CD14-positive monocyte (primary cell): ENCODE data around the gene MARS1. TPM values are rescaled to one million over a fixed set of nuclear protein-coding genes. Genes with fewer than 3 reads are reported as not detected.
A peak's percentile ranks its signal among the peaks of the same experiment; 100 is the strongest.

Source experiments
- DNase-seq, 3 donors: peaks; one replicate each; pipeline ENCODE4 v3.0.0-alpha.2; 2011 to 2022
- H2AFZ ChIP-seq: 2 replicates; pipeline ENCODE4 v1.6.0; 2012; ENCODE audit warnings: mild to moderate bottlenecking, low read depth, low read length, inconsistent platforms; ENCODE audit not compliant: insufficient read depth, poor library complexity, severe bottlenecking
- H3K27ac ChIP-seq, 2 donors: 1 replicate in 1 of 2; 2 replicates in 1 of 2; pipeline ENCODE4 v1.5.1; 2012 to 2013; ENCODE audit warnings: low read length in 2 of 2, control low read depth in 1 of 2, inconsistent platforms in 1 of 2, low read depth in 1 of 2, mild to moderate bottlenecking in 1 of 2
- H3K27me3 ChIP-seq, 2 donors: one replicate each; pipeline versions ENCODE4 v1.6.0 to v1.6.1; 2011 to 2013; ENCODE audit warnings: low read length in 2 of 2; ENCODE audit not compliant: control insufficient read depth in 2 of 2, insufficient read depth in 2 of 2
- H3K36me3 ChIP-seq, 2 donors: replicated peaks in 1 of 2; 1 replicate in 1 of 2; 2 replicates in 1 of 2; pipeline versions ENCODE4 v1.5.1 to v1.6.1; 2012 to 2013; ENCODE audit warnings: low read length in 2 of 2, control low read depth in 1 of 2, inconsistent platforms in 1 of 2, mild to moderate bottlenecking in 1 of 2; ENCODE audit not compliant: insufficient read depth in 2 of 2, control insufficient read depth in 1 of 2
- H3K4me1 ChIP-seq, 2 donors: 1 replicate in 1 of 2; 2 replicates in 1 of 2; pipeline versions ENCODE4 v1.5.1 to v1.6.1; 2012 to 2013; ENCODE audit warnings: low read length in 2 of 2, control low read depth in 1 of 2, inconsistent platforms in 1 of 2, mild to moderate bottlenecking in 1 of 2, moderate library complexity in 1 of 2; ENCODE audit not compliant: insufficient read depth in 2 of 2, control insufficient read depth in 1 of 2
- H3K4me2 ChIP-seq: replicated peaks from 2 replicates; pipeline ENCODE3; 2012; ENCODE audit warnings: low read length, moderate library complexity, mild to moderate bottlenecking; ENCODE audit not compliant: poor library complexity, severe bottlenecking; ENCODE audit errors: extremely low read depth
- H3K4me3 ChIP-seq, 3 experiments: fragments of 200-600 bp in 1 of 3; sonication (generic) in 1 of 3; replicated peaks in 1 of 3; 1 replicate in 2 of 3; 2 replicates in 1 of 3; pipeline ENCODE4 v1.5.1; 2011 to 2013; ENCODE audit warnings: low read length in 3 of 3, mild to moderate bottlenecking in 3 of 3, control low read depth in 2 of 3, low read depth in 2 of 3, inconsistent platforms in 1 of 3, moderate library complexity in 1 of 3
- H3K79me2 ChIP-seq: 2 replicates; pipeline ENCODE4 v1.6.0; 2012; ENCODE audit warnings: mild to moderate bottlenecking, control low read depth, inconsistent platforms, low read length, moderate library complexity; ENCODE audit not compliant: insufficient read depth
- H3K9ac ChIP-seq: 2 replicates; pipeline ENCODE4 v1.6.0; 2017; ENCODE audit warnings: low read length, mild to moderate bottlenecking; ENCODE audit not compliant: insufficient read depth, poor library complexity, severe bottlenecking
- H3K9me3 ChIP-seq, 2 donors: replicated peaks in 1 of 2; 1 replicate in 1 of 2; 2 replicates in 1 of 2; pipeline versions ENCODE4 v1.5.1 to v1.6.1; 2012 to 2013; ENCODE audit warnings: low read length in 2 of 2, control low read depth in 1 of 2; ENCODE audit not compliant: control insufficient read depth in 1 of 2, insufficient read depth in 1 of 2
- H4K20me1 ChIP-seq: 2 replicates; pipeline ENCODE4 v1.6.0; 2012; ENCODE audit warnings: mild to moderate bottlenecking, low read length, control low read depth, moderate library complexity; ENCODE audit not compliant: insufficient read depth
- H3K27ac Mint-ChIP-seq, 7 donors: one replicate each; pipeline ENCODE4 v1.8.0; 2020; ENCODE audit warnings: mild to moderate bottlenecking in 7 of 7, mixed read lengths in 7 of 7, moderate library complexity in 6 of 7, inconsistent platforms in 2 of 7
- H3K27me3 Mint-ChIP-seq, 3 donors: one replicate each; pipeline ENCODE4 v1.8.0; 2021 to 2022; ENCODE audit warnings: low read depth in 3 of 3, mild to moderate bottlenecking in 3 of 3, mixed read lengths in 3 of 3, moderate library complexity in 3 of 3, inconsistent platforms in 1 of 3
- H3K36me3 Mint-ChIP-seq, 2 donors: one replicate each; pipeline ENCODE4 v1.8.0; 2020; ENCODE audit warnings: mixed read lengths in 2 of 2, inconsistent platforms in 1 of 2, mild to moderate bottlenecking in 1 of 2
- H3K4me1 Mint-ChIP-seq: one replicate; pipeline ENCODE4 v1.8.0; 2020; ENCODE audit warnings: mild to moderate bottlenecking, mixed read lengths
- H3K4me3 Mint-ChIP-seq, 2 donors: one replicate each; pipeline ENCODE4 v1.8.0; 2020; ENCODE audit warnings: mild to moderate bottlenecking in 2 of 2, mixed read lengths in 2 of 2, moderate library complexity in 1 of 2
- H3K9me3 Mint-ChIP-seq, 7 donors: one replicate each; pipeline ENCODE4 v1.8.0; 2020 to 2022; ENCODE audit warnings: mixed read lengths in 7 of 7, mild to moderate bottlenecking in 6 of 7, moderate library complexity in 6 of 7, inconsistent platforms in 2 of 7
- WGBS: methylation state at CpG from one replicate; pipeline ENCODE4 v1.1.5; 2013; ENCODE audit warnings: missing lambda C conversion rate; ENCODE audit not compliant: insufficient coverage; 5-methylcytosine and 5-hydroxymethylcytosine counted together
- intact Hi-C, 2 donors: fragments of 100-400 bp; cut with micrococcal nuclease; formaldehyde crosslinking; loops; one replicate each; pipeline versions ENCODE4 v1.15.0 to v1.15.1; 2023
- polyA plus RNA-seq, 3 donors: library from polyadenylated mRNA; depleted of rRNA in 1 of 3; unstranded in 2 of 3; stranded (reverse) in 1 of 3; fragments of 300-500 nt in 2 of 3; fragments of >200 nt in 1 of 3; fragmentation: Illumina TruSeq in 2 of 3; gene quantifications; 1 replicate in 2 of 3; 2 replicates in 1 of 3; pipeline ENCODE4 v1.2.3, GENCODE V29; 2012 to 2021
- TF ChIP-seq, protein P1 (sequence below): fragments of 200-600 bp; IDR thresholded peaks from one replicate; pipeline ENCODE4 v1.8.0; 2022; ENCODE audit warnings: antibody characterized with exemption, mild to moderate bottlenecking

MARS1 gene
- polyA plus RNA-seq, 3 donors: 63.5 to 164 (median 79.8) TPM

- Histone ChIP-seq H3K4me3 (peak overlapping the region in 1 of 3 experiments; percentile 98), H4K20me1 (peaks cover 72% of the 10 kb centered on the region), H3K36me3 (peaks cover 57 to 59% of the 10 kb centered on the region in 2 donors), H3K79me2 (peaks cover 47% of the 10 kb centered on the region), H3K4me2 (peak overlapping the region; percentile 98), H3K4me1 (peaks cover 33 to 41% of the 10 kb centered on the region in 2 donors), H3K9ac (no peak overlapping the region), H3K9me3 (no peaks in the 10 kb centered on the region), H2AFZ (no peak overlapping the region), H3K27ac (peak overlapping the region in 1 of 2 donors; percentile 91), H3K27me3 (no peaks in the 10 kb centered on the region)
- peaks cover 46 to 60% of the 10 kb centered on the region in 2 donors for H3K36me3 Mint-ChIP-seq
- peaks cover 0 to 2% (median 0%) of the 10 kb centered on the region in 7 donors for H3K9me3 Mint-ChIP-seq
- no peak for DNase-seq
- H3K4me1 Mint-ChIP-seq: peaks cover 32% of the 10 kb centered on the region
- TF ChIP-seq, protein P1, sequence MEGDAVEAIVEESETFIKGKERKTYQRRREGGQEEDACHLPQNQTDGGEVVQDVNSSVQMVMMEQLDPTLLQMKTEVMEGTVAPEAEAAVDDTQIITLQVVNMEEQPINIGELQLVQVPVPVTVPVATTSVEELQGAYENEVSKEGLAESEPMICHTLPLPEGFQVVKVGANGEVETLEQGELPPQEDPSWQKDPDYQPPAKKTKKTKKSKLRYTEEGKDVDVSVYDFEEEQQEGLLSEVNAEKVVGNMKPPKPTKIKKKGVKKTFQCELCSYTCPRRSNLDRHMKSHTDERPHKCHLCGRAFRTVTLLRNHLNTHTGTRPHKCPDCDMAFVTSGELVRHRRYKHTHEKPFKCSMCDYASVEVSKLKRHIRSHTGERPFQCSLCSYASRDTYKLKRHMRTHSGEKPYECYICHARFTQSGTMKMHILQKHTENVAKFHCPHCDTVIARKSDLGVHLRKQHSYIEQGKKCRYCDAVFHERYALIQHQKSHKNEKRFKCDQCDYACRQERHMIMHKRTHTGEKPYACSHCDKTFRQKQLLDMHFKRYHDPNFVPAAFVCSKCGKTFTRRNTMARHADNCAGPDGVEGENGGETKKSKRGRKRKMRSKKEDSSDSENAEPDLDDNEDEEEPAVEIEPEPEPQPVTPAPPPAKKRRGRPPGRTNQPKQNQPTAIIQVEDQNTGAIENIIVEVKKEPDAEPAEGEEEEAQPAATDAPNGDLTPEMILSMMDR: no peak
- no peaks in the 10 kb centered on the region for H3K27me3 Mint-ChIP-seq
- 93% methylated on average over 6 of the region's 11 CpGs for WGBS
- H3K27ac Mint-ChIP-seq: peak overlapping the region in 5 of 7 donors; percentile 71 to 99 (median 98)
- H3K4me3 Mint-ChIP-seq: no peak overlapping the region
- intact Hi-C loops: loop anchor here (5.0 kb wide), 3 partner anchors 38 to 412 kb away; partner anchors contain the start of genes ARHGAP9 (in 1 of the 2) and MARS1 (in 1 of the 2)
Observed at GRCh38 chr12:57524814-57525614, 37.1 kb downstream of the MARS1 start.

DNA sequence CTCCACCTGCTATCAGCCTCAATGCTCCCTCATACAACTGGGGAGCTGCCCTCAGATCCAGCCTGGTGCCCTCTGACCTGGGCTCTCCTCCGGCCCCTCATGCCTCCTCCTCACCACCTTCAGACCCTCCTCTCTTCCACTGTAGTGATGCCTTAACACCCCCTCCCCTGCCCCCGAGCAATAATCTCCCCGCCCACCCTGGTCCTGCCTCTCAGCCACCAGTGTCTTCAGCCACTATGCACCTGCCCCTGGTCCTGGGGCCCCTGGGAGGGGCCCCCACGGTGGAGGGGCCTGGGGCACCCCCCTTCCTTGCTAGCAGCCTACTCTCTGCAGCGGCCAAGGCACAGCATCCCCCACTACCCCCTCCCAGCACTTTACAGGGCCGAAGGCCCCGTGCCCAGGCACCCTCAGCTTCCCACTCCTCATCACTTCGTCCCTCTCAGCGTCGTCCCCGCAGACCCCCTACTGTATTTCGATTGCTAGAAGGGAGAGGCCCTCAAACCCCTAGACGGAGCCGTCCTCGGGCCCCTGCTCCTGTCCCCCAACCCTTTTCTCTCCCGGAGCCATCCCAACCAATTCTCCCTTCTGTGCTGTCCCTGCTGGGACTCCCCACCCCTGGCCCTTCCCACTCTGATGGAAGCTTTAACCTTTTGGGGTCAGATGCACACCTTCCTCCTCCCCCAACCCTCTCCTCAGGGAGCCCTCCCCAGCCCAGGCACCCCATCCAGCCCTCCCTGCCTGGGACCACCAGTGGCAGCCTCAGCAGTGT, 37.9 kb downstream of the MARS1 start:
- peaks cover 46% of the 10 kb centered on the region for H3K79me2 ChIP-seq
- H3K27me3 ChIP-seq: no peaks in the 10 kb centered on the region
- H3K4me1 ChIP-seq: peaks cover 32 to 40% of the 10 kb centered on the region in 2 donors
- Mint-ChIP-seq H3K4me3 (no peak overlapping the region), H3K36me3 (peaks cover 52 to 68% of the 10 kb centered on the region in 2 donors), H3K4me1 (peaks cover 32% of the 10 kb centered on the region), H3K9me3 (peaks cover 0 to 2% (median 0%) of the 10 kb centered on the region in 7 donors), H3K27me3 (no peaks in the 10 kb centered on the region), H3K27ac (peak overlapping the region in 3 of 7 donors; percentile 46 to 71 (median 58))
- H2AFZ ChIP-seq: no peak overlapping the region
- peaks cover 77% of the 10 kb centered on the region for H4K20me1 ChIP-seq
- TF ChIP-seq, protein P1: no peak
- H3K27ac ChIP-seq: peak overlapping the region in 1 of 2 donors; percentile 91
- peaks cover 65 to 67% of the 10 kb centered on the region in 2 donors for H3K36me3 ChIP-seq
- no peaks in the 10 kb centered on the region for H3K9me3 ChIP-seq
- no peak for DNase-seq
- no peak overlapping the region for H3K4me3 ChIP-seq
- no peak overlapping the region for H3K4me2 ChIP-seq
- 83% methylated on average over 7 of the region's 16 CpGs for WGBS
- intact Hi-C loops: no loop called here
- no peak overlapping the region for H3K9ac ChIP-seq
